ENCODE data around the gene ARHGEF12.

Gene ARHGEF12

GRCh38 chr11:120334332-120334731 lies 1.9 kb upstream of the ARHGEF12 start:
- H3K4me3 ChIP-seq (ENCODE audit: low read depth in 1 of 2, low read length in 1 of 2) = no peak overlapping the region
- H3K27ac ChIP-seq = no peak overlapping the region
- peaks cover 11 to 29% of the 10 kb centered on the region in 2 experiments for H3K4me1 ChIP-seq (ENCODE audit: control insufficient read depth in 1 of 2, insufficient read depth in 1 of 2, low read depth in 1 of 2, low read length in 1 of 2)
- no peaks in the 10 kb centered on the region for H3K36me3 ChIP-seq
- no peaks in the 10 kb centered on the region for H3K9me3 ChIP-seq
- TF ChIP-seq, protein P1, sequence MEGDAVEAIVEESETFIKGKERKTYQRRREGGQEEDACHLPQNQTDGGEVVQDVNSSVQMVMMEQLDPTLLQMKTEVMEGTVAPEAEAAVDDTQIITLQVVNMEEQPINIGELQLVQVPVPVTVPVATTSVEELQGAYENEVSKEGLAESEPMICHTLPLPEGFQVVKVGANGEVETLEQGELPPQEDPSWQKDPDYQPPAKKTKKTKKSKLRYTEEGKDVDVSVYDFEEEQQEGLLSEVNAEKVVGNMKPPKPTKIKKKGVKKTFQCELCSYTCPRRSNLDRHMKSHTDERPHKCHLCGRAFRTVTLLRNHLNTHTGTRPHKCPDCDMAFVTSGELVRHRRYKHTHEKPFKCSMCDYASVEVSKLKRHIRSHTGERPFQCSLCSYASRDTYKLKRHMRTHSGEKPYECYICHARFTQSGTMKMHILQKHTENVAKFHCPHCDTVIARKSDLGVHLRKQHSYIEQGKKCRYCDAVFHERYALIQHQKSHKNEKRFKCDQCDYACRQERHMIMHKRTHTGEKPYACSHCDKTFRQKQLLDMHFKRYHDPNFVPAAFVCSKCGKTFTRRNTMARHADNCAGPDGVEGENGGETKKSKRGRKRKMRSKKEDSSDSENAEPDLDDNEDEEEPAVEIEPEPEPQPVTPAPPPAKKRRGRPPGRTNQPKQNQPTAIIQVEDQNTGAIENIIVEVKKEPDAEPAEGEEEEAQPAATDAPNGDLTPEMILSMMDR (IDR thresholded peaks at IDR 0.05) = no peak
- H3K27me3 ChIP-seq = peaks cover 100% of the 10 kb centered on the region

DNA sequence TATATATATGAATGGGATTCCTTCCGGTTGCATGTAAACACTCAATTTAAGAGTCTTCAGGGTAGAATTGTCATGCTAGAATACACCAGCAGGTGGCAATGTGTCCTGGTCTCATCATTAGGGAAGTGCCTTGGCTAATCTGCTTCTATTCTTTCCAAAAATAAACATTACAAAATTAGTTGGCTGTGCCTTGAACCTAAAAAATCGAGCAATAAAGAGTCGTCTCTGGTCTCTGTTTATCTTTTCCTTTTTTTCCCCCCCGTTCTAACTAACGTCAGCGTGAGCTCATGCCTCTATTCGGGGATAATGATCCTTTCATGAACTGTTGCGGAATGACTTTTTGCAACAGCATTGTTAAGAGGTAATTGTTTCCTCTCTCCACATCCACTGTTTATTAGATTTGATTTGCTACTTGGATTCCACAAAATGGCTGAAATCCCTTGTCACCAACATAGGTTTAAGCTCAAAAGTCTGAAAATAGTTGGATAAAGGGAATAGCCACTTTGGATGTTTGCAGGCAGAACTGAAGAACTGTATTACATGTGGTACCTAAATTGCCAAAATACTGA lies 1.2 kb upstream of the ARHGEF12 start:
- TF ChIP-seq, protein P1 (IDR thresholded peaks at IDR 0.05) = peak; percentile 13
- H3K4me3 ChIP-seq (ENCODE audit: low read depth in 1 of 2, low read length in 1 of 2) = no peak overlapping the region
- no peaks in the 10 kb centered on the region for H3K36me3 ChIP-seq
- no peaks in the 10 kb centered on the region for H3K9me3 ChIP-seq
- peaks cover 11 to 29% of the 10 kb centered on the region in 2 experiments for H3K4me1 ChIP-seq (ENCODE audit: control insufficient read depth in 1 of 2, insufficient read depth in 1 of 2, low read depth in 1 of 2, low read length in 1 of 2)
- no peak overlapping the region for H3K27ac ChIP-seq
- peaks cover 100% of the 10 kb centered on the region for H3K27me3 ChIP-seq

DNA sequence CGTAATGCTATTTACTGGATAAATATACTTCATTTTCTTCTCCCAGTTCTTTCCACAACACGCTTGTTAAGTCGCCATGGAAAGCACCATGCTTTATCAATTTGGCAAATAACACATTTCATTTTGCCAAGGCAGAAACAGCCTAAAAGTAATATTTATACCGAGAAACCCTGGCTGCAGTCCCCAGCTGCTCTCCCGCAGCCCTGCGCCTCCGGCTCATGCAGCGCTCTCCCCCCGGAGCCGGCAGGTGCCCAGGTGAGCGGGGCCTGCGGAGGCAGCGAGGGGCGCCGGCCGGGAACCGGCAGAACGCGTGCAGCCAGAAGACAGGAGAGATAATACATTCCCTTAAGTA lies 681 bp upstream of the ARHGEF12 start:
- peak overlapping the region; percentile 59 to 72 for H3K4me3 ChIP-seq (ENCODE audit: low read depth in 1 of 2, low read length in 1 of 2)
- no peak overlapping the region for H3K27ac ChIP-seq
- TF ChIP-seq, protein P1 (IDR thresholded peaks at IDR 0.05) = no peak
- H3K9me3 ChIP-seq = no peaks in the 10 kb centered on the region
- no peaks in the 10 kb centered on the region for H3K36me3 ChIP-seq
- H3K4me1 ChIP-seq (ENCODE audit: control insufficient read depth in 1 of 2, insufficient read depth in 1 of 2, low read depth in 1 of 2, low read length in 1 of 2) = peaks cover 11 to 29% of the 10 kb centered on the region in 2 experiments
- H3K27me3 ChIP-seq = peaks cover 100% of the 10 kb centered on the region

- Histone ChIP-seq H3K4me3 (ENCODE audit: low read depth in 1 of 2, low read length in 1 of 2) (peak overlapping the region; percentile 59 to 72), H3K9me3 (no peaks in the 10 kb centered on the region), H3K27me3 (peaks cover 100% of the 10 kb centered on the region), H3K4me1 (ENCODE audit: control insufficient read depth in 1 of 2, insufficient read depth in 1 of 2, low read depth in 1 of 2, low read length in 1 of 2) (peaks cover 11 to 29% of the 10 kb centered on the region in 2 experiments), H3K27ac (no peak overlapping the region), H3K36me3 (no peaks in the 10 kb centered on the region)
- TF ChIP-seq, protein P1 (IDR thresholded peaks at IDR 0.05) = no peak
Observed at GRCh38 chr11:120336641-120337354, 585 bp downstream of the ARHGEF12 start.

GRCh38 chr11:120337355-120338106 lies 1.3 kb downstream of the ARHGEF12 start:
- TF ChIP-seq, protein P1 (IDR thresholded peaks at IDR 0.05) = no peak
- peaks cover 11 to 29% of the 10 kb centered on the region in 2 experiments for H3K4me1 ChIP-seq (ENCODE audit: control insufficient read depth in 1 of 2, insufficient read depth in 1 of 2, low read depth in 1 of 2, low read length in 1 of 2)
- no peaks in the 10 kb centered on the region for H3K9me3 ChIP-seq
- H3K4me3 ChIP-seq (ENCODE audit: low read depth in 1 of 2, low read length in 1 of 2) = peak overlapping the region; percentile 59 to 72
- peaks cover 100% of the 10 kb centered on the region for H3K27me3 ChIP-seq
- no peaks in the 10 kb centered on the region for H3K36me3 ChIP-seq
- H3K27ac ChIP-seq = no peak overlapping the region
